HG02642 (cell line): ENCODE data around the gene WIPF2.

ENCODE experiments used
- ATAC-seq: cut with Tn5 transposase; IDR thresholded peaks from one replicate; pipeline ENCODE4 v1.9.1; 2021; ENCODE audit warnings: mild to moderate bottlenecking; ENCODE audit not compliant: unreplicated experiment, poor library complexity

WIPF2 gene

DNA sequence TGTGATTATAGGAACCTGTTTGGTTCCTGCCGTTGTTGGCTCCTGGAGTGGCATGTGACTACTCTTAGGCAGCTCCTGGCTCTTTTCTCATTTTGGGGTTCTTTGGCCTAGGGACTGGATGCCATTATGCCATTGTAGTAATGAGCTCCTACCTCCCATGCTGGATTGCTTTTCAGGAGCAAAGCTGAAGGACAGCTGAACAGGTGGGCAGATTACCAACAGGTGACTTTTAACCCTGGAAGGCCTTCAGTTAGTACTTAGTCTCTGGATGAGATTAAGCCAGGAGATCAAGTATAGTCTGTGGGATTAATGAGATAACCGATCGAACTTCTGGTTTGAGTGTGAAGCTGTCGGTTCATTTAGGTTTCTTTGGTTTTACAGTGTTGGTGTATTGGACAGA lies 25.2 kb downstream of the WIPF2 start:
- ATAC-seq: no peak

- ATAC-seq: no peak
Measured at GRCh38 chr17:40247926-40248495, 28.9 kb downstream of the WIPF2 start.

GRCh38 chr17:40248507-40248906 lies 29.4 kb downstream of the WIPF2 start:
- ATAC-seq: no peak

- ATAC-seq: no peak
Measured at GRCh38 chr17:40251576-40251975, 32.5 kb downstream of the WIPF2 start.

- ATAC-seq: no peak
Measured at GRCh38 chr17:40253565-40253964, 34.5 kb downstream of the WIPF2 start.

DNA sequence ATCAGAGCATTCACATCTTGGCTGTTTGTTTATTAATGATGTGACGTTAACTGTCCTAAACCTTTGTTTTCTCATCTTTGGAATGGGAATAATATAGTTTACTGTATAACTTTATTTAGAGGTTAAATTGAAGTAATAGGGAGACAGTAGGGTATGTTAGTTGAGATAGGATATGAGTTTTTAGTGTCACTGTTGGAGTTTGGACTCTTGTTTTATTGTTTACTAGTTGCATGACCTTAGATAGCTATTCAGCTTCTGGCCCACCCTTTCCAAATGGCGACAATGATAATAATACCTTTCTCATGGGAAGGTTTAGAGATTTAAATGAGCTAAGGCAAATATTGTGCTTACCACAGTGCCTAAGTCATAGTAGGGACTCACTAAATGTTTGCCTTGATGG lies 40.4 kb downstream of the WIPF2 start:
- no peak for ATAC-seq

DNA sequence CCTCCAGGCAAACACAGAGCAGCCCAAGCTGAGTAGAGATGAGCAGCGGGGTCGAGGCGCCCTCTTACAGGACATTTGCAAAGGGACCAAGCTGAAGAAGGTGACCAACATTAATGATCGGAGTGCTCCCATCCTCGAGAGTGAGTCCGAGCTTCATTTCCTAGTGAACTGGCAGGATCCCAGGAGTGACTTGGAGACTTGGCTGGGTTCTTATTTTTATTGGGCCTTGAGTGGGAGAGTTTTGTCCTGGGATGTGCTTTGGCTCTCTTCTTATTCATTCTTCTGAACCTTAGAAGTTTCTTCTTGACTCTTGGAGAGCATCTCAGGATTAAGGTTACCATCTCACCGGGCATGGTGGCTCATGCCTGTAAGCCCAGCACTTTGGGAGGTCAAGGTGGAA lies 41.4 kb downstream of the WIPF2 start:
- ATAC-seq: no peak

DNA sequence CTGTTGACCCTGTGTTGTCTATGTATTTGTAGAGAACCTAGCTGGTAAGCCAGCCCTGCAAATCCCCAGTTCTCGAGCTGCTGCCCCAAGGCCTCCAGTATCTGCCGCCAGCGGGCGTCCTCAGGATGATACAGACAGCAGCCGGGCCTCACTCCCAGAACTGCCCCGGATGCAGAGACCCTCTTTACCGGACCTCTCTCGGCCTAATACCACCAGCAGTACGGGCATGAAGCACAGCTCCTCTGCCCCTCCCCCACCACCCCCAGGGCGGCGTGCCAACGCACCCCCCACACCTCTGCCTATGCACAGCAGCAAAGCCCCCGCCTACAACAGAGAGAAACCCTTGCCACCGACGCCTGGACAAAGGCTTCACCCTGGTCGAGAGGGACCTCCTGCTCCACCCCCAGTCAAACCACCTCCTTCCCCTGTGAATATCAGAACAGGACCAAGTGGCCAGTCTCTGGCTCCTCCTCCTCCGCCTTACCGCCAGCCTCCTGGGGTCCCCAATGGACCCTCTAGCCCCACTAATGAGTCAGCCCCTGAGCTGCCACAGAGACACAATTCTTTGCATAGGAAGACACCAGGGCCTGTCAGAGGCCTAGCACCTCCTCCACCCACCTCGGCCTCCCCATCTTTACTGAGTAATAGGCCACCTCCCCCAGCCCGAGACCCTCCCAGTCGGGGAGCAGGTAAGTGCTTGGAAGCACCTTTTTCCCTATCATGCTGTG lies 45.5 kb downstream of the WIPF2 start:
- ATAC-seq: no peak

- no peak for ATAC-seq
Measured at GRCh38 chr17:40265337-40265736, 46.2 kb downstream of the WIPF2 start.

GRCh38 chr17:40266882-40267281 lies 47.8 kb downstream of the WIPF2 start:
- ATAC-seq: no peak

DNA sequence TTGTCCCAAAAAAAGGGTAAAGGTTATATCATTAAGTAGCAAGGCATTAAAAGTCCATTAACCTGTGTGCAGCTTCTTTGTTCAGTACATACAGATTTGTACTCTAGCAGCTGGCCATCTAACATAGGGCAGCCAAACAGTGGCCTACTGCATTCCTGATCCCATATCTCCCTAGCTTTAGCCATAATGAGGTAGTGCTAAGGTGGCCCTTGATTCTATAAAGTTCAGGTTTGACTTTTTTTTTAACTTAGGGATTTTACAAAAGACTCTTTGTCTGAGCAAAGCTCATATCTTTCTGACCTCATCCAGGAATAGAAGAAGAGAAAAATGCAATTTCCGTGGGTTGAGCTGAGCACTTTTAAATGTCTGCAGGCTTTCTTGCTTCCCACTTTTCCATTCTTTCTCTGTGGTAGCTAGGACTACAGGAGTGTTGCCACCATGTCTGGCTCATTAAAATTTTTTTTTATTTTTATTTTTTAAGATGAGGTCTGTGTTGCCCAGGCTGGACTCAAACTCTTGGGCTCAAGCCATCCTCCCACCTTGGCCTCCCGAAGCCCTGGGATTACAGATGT lies 49.1 kb downstream of the WIPF2 start:
- ATAC-seq: no peak

GRCh38 chr17:40278414-40278813 lies 59.3 kb downstream of the WIPF2 start:
- ATAC-seq: no peak

- ATAC-seq: no peak
Measured at GRCh38 chr17:40279402-40279801, 60.3 kb downstream of the WIPF2 start.

- ATAC-seq: no peak
Measured at GRCh38 chr17:40281663-40282062, 62.6 kb downstream of the WIPF2 start.

GRCh38 chr17:40283662-40284061 lies 64.6 kb downstream of the WIPF2 start:
- no peak for ATAC-seq

- no peak for ATAC-seq
Measured at GRCh38 chr17:40284085-40284713, 65.1 kb downstream of the WIPF2 start.

GRCh38 chr17:40286473-40286872 lies 67.4 kb downstream of the WIPF2 start:
- ATAC-seq: no peak

DNA sequence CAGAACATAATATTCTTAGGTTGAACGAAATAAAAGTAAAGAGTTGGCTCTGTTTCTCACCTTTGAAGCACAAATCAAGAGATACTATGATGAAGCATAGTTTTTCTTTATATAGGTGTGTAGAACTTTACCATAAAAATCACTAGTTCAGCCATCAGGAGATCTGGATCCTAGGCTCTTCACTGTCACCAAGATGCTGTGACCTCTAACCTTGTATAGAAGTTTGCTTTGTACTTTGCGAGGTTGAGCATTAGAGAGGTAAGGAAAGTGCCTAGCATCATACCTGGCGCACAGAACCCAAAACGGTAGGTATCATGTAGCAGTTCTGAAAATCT lies 68.0 kb downstream of the WIPF2 start:
- ATAC-seq: no peak

- peak; percentile 95 for ATAC-seq
Measured at GRCh38 chr17:40287494-40288369, 68.6 kb downstream of the WIPF2 start, which contains the start of gene CDC6. CDC6 (plus strand) TSS chr17:40287879; CDS start chr17:40289421, 1,542 bp downstream.

GRCh38 chr17:40290629-40291280 lies 71.7 kb downstream of the WIPF2 start:
- ATAC-seq: no peak
